Neural crest cell (in vitro differentiated cells): ENCODE results near the gene PRDM16. TPM values are rescaled to one million over a fixed set of nuclear protein-coding genes. Genes with fewer than 3 reads are reported as not detected.
A peak's percentile ranks its signal among the peaks of the same experiment; 100 is the strongest.

Experiments used
- DNase-seq: peaks from one replicate; pipeline ENCODE4 v3.0.0; 2021; ENCODE audit warnings: low read depth, mixed read lengths, low spot score
- H3K27ac Mint-ChIP-seq: one replicate; pipeline ENCODE4 v1.8.0; 2021; ENCODE audit warnings: mild to moderate bottlenecking, mixed read lengths; ENCODE audit not compliant: unreplicated experiment
- H3K27me3 Mint-ChIP-seq: 2 replicates; pipeline ENCODE4 v1.8.0; 2021; ENCODE audit warnings: low read depth, mild to moderate bottlenecking, mixed read lengths
- H3K36me3 Mint-ChIP-seq: 2 replicates; pipeline ENCODE4 v1.8.0; 2021; ENCODE audit warnings: low read depth, mild to moderate bottlenecking, mixed read lengths
- H3K4me1 Mint-ChIP-seq: 2 replicates; pipeline ENCODE4 v1.8.0; 2021; ENCODE audit warnings: mixed read lengths
- H3K4me3 Mint-ChIP-seq: one replicate; pipeline ENCODE4 v1.8.0; 2021; ENCODE audit warnings: mild to moderate bottlenecking, mixed read lengths
- H3K9me3 Mint-ChIP-seq: 2 replicates; pipeline ENCODE4 v1.8.0; 2021; ENCODE audit warnings: mixed read lengths
- CTCF ChIP-seq: fragments of 200-600 bp; sonication (generic); conservative IDR thresholded peaks from 2 replicates; pipeline ENCODE4 v1.5.0; 2021; ENCODE audit warnings: antibody characterized with exemption, mild to moderate bottlenecking
- total RNA-seq: library from RNA; stranded (reverse); gene quantifications from 2 replicates; pipeline ENCODE4 v1.2.1, GENCODE V29; 2021

Gene PRDM16
- total RNA-seq, 1 donor from 2014 or later: 11.7 TPM

GRCh38 chr1:3069491-3070308, 697 bp downstream of the PRDM16 start:
- H3K36me3 Mint-ChIP-seq: no peaks in the 10 kb centered on the region
- H3K27me3 Mint-ChIP-seq: peaks cover 73% of the 10 kb centered on the region
- peak; percentile 65 for DNase-seq
- H3K9me3 Mint-ChIP-seq: no peaks in the 10 kb centered on the region
- H3K4me1 Mint-ChIP-seq: peaks cover 9% of the 10 kb centered on the region
- peak overlapping the region; percentile 90 for H3K4me3 Mint-ChIP-seq
- no peak overlapping the region for H3K27ac Mint-ChIP-seq
- TF ChIP-seq CTCF: peak; percentile 52

GRCh38 chr1:3070309-3070643, 1.3 kb downstream of the PRDM16 start:
- Mint-ChIP-seq H3K4me3 (no peak overlapping the region), H3K9me3 (no peaks in the 10 kb centered on the region), H3K27ac (no peak overlapping the region), H3K4me1 (peaks cover 9% of the 10 kb centered on the region), H3K27me3 (peaks cover 73% of the 10 kb centered on the region), H3K36me3 (no peaks in the 10 kb centered on the region)
- TF ChIP-seq CTCF: no peak
- no peak for DNase-seq

- Mint-ChIP-seq H3K27ac (no peak overlapping the region), H3K4me1 (peaks cover 9% of the 10 kb centered on the region), H3K9me3 (no peaks in the 10 kb centered on the region), H3K27me3 (peaks cover 69% of the 10 kb centered on the region), H3K36me3 (no peaks in the 10 kb centered on the region), H3K4me3 (peak overlapping the region; percentile 75)
- DNase-seq: no peak
- no peak for TF ChIP-seq CTCF
Measured at GRCh38 chr1:3070644-3071564, 1.9 kb downstream of the PRDM16 start.

- H3K27ac Mint-ChIP-seq: no peak overlapping the region
- peaks cover 9% of the 10 kb centered on the region for H3K4me1 Mint-ChIP-seq
- no peak for TF ChIP-seq CTCF
- no peak for DNase-seq
- H3K27me3 Mint-ChIP-seq: peaks cover 66% of the 10 kb centered on the region
- no peaks in the 10 kb centered on the region for H3K36me3 Mint-ChIP-seq
- H3K9me3 Mint-ChIP-seq: no peaks in the 10 kb centered on the region
- peak overlapping the region; percentile 75 for H3K4me3 Mint-ChIP-seq
Measured at GRCh38 chr1:3071565-3072390, 2.8 kb downstream of the PRDM16 start.
